IgD-negative memory B cell (primary cell): Measurements from ENCODE around the gene FLOT2. TPM values are rescaled to one million over a fixed set of nuclear protein-coding genes. Genes with fewer than 3 reads are reported as not detected.
A peak's percentile ranks its signal among the peaks of the same experiment; 100 is the strongest.
"Not testable (repeated sequence)": the region's sequence is repeated elsewhere in the genome, so short reads cannot be mapped to it uniquely, and the experiment has no call there.

Experiments
- H3K27ac Mint-ChIP-seq, 3 donors: one replicate each; pipeline ENCODE4 v1.8.0; 2020 to 2022; ENCODE audit warnings: mild to moderate bottlenecking in 3 of 3, mixed read lengths in 3 of 3, moderate library complexity in 1 of 3
- H3K27me3 Mint-ChIP-seq: one replicate; pipeline ENCODE4 v1.8.0; 2021; ENCODE audit warnings: mixed read lengths
- H3K36me3 Mint-ChIP-seq: one replicate; pipeline ENCODE4 v1.8.0; 2020; ENCODE audit warnings: mild to moderate bottlenecking, mixed read lengths
- H3K4me1 Mint-ChIP-seq, 3 donors: one replicate each; pipeline ENCODE4 v1.8.0; 2020 to 2022; ENCODE audit warnings: mixed read lengths in 3 of 3, mild to moderate bottlenecking in 1 of 3
- H3K4me3 Mint-ChIP-seq, 4 donors: one replicate each; pipeline ENCODE4 v1.8.0; 2020 to 2022; ENCODE audit warnings: mild to moderate bottlenecking in 4 of 4, mixed read lengths in 4 of 4, moderate library complexity in 3 of 4
- H3K9me3 Mint-ChIP-seq, 3 donors: one replicate each; pipeline ENCODE4 v1.8.0; 2020 to 2021; ENCODE audit warnings: mixed read lengths in 3 of 3, mild to moderate bottlenecking in 1 of 3
- polyA plus RNA-seq: library from polyadenylated mRNA; unstranded; fragments of 300-500 nt; fragmentation: Illumina TruSeq; gene quantifications from one replicate; pipeline ENCODE4 v1.2.3, GENCODE V29; 2021

The FLOT2 gene
- polyA plus RNA-seq, 1 donor from 2014 or later = 400 TPM

DNA sequence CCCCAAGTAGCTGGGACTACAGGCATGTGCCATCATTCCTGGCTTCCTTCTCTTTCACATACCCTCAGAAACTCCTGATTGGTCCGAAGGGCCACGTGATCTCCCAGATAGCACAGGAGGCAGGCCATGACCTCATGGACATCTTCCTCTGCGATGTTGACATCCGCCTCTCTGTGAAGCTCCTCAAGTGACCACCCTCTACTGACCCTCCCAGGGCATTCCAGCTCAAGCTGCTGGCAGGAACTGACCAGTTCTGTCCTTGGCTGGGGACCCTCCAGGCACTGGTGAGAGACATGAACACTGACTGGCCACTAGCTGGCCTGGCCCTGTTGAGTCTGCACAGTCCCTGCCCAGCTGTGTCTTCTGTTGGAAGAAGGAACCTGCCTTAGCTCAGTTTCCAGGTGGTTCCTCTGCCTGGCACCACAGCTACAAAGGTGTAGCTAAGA is 37.1 kb downstream of the FLOT2 start:
- Mint-ChIP-seq H3K36me3 (no peaks in the 10 kb centered on the region), H3K27me3 (no peaks in the 10 kb centered on the region), H3K9me3 (no peaks in the 10 kb centered on the region), H3K4me3 (no peak overlapping the region), H3K4me1 (peaks cover 0 to 7% (median 2%) of the 10 kb centered on the region in 3 donors), H3K27ac (no peak overlapping the region)

DNA sequence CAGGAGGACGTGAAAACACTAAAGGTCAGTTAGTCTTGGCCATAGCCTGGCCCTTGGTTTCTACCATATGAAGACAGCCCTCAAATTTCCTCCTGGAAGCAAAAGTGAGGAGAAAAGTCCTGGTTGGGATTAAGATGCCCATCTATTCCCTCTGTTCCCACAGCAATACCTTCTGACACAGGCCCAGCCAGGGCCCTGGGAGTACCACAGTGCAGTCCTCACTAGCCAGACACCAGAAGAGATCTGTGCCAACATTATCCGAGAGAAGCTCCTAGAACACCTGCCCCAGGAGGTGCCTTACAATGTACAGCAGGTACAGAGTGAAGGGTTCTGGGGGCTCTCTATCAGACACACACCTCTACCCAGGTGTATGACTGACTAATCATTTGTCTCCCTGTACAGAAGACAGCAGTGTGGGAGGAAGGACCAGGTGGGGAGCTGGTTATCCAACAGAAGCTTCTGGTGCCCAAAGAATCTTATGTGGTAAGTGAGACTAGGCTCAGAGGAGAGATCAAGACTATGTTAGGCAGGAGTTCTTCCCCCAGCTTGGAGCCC is 38.7 kb downstream of the FLOT2 start:
- H3K9me3 Mint-ChIP-seq = no peaks in the 10 kb centered on the region
- H3K36me3 Mint-ChIP-seq = no peaks in the 10 kb centered on the region
- H3K27ac Mint-ChIP-seq = no peak overlapping the region
- H3K4me3 Mint-ChIP-seq = peak overlapping the region in 1 of 4 donors; percentile 78
- H3K27me3 Mint-ChIP-seq = no peaks in the 10 kb centered on the region
- peaks cover 4 to 13% (median 9%) of the 10 kb centered on the region in 3 donors for H3K4me1 Mint-ChIP-seq

DNA sequence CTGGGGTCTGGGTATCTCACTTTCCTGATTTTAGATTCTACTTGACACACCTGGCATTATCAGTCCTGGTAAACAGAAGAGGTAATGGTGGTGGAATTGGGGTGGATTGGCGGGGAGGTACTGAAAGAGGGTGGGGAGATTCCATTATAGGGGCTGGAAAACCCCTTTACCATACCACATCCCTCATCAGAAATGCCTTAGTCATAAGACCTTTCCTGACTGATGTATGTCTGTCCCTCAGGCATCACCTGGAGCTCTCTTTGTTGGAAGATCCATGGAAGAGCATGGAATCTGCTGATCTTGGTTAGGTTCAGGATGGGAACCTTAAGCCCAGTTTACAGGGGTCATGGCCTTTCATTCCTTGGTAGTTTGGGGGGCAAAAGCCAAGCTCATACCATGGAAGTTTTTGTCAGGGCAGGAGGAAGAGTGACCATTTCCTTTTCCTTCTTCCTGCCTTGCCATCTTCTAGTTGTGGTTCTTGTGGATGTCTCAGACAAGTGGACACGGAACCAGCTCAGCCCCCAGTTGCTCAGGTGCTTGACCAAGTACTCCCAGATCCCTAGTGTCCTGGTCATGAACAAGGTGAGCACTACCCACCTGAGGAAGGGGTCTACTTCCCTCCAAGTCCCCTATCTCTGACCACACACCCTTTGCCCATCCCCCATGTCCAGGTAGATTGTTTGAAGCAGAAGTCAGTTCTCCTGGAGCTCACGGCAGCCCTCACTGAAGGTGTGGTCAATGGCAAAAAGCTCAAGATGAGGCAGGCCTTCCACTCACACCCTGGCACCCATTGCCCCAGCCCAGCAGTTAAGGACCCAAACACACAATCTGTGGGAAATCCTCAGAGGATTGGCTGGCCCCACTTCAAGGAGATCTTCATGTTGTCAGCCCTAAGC is 39.4 kb downstream of the FLOT2 start:
- Mint-ChIP-seq H3K27me3 (no peaks in the 10 kb centered on the region), H3K27ac (no peak overlapping the region), H3K4me3 (peak overlapping the region in 1 of 4 donors; percentile 78), H3K4me1 (peaks cover 4 to 13% (median 9%) of the 10 kb centered on the region in 3 donors), H3K36me3 (no peaks in the 10 kb centered on the region), H3K9me3 (no peaks in the 10 kb centered on the region)

DNA sequence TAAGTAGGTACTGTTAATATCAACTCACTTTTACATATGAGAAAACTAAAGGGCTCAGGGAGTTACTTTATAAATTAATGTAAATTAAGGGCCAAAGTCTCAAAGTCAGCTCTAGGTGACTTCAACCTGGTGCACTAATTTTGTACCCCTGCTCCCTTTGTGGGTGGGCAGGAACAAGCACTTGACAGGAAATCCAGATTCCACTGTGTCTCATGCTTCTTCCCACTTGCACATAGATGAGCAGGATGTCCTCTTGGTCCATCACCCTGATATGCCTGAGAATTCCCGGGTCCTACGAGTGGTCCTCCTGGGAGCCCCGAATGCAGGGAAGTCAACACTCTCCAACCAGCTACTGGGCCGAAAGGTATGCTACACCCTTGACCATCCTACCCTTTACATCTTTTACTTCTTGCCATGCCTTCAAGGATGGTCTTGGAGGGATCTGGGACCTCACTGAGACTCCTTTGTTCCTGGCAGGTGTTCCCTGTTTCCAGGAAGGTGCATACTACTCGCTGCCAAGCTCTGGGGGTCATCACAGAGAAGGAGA is 41.4 kb downstream of the FLOT2 start:
- no peaks in the 10 kb centered on the region for H3K36me3 Mint-ChIP-seq
- H3K27me3 Mint-ChIP-seq = no peaks in the 10 kb centered on the region
- H3K9me3 Mint-ChIP-seq = no peaks in the 10 kb centered on the region
- peak overlapping the region; percentile 30 to 99 (median 92) for H3K4me3 Mint-ChIP-seq
- peaks cover 4 to 9% (median 9%) of the 10 kb centered on the region in 3 donors for H3K4me1 Mint-ChIP-seq
- peak overlapping the region in 1 of 3 donors; percentile 23 for H3K27ac Mint-ChIP-seq

DNA sequence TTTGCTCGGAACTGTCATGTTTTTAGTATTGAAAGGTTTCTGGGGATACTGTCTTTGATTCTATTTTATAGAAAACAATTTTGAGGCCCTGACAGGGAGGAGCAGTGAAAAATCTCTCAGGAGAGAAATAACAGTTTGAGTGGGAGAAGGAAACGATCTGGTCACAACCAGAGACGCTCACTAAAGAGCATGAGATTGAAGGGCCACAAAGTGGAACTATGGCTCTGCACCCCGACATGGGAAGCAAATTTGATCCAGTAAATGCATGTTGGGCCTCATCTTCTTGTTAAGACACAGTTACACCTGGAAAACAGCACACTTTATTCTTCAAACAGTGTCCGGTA is 42.2 kb downstream of the FLOT2 start:
- Mint-ChIP-seq H3K27ac (peak overlapping the region; percentile 23 to 94 (median 89)), H3K27me3 (no peaks in the 10 kb centered on the region), H3K9me3 (no peaks in the 10 kb centered on the region), H3K36me3 (no peaks in the 10 kb centered on the region), H3K4me3 (peak overlapping the region; percentile 86 to 99 (median 96)), H3K4me1 (peaks cover 4 to 9% (median 9%) of the 10 kb centered on the region in 3 donors)

DNA sequence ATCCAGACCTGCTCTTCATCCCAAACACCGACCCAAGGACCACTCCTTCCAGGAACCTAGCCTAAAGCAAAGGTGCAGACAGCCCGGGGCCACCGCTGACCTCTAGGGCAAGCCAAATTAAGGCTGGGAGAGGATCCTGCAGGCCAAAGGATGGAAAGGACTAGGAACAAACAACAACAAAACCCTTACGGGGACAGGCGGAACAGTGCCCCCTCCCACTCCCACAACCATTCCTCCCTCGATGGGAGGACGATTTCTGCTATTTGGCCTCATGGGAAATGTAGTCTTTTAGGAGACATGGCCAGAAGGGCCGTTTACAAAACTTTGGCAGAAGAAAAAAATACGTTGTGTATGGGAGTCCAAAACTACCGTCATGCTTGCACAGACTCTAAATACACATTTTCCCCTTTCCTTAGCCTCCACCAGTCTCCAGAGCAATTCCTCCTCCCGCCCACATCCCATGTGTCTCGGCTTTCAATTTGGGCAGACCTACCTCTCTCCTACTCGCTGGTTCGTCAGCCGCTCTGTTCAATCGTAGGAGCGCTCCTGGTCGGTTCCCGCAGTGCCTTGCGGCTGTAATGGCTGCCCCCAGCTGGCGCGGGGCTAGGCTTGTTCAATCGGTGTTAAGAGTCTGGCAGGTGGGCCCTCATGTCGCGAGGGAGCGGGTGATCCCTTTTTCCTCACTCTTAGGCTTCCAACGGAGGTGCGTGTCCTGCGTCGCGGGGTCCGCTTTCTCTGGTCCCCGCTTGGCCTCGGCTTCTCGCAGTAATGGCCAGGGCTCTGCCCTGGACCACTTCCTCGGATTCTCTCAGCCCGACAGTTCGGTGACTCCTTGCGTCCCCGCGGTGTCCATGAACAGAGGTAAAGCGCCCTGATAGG is 42.8 kb downstream of the FLOT2 start, which contains the start of gene ERAL1:
TSS of gene ERAL1 (plus strand) at position 560 of the 879 bp plus-strand sequence. CDS start at position 579, 19 bp downstream.
- Mint-ChIP-seq H3K4me1 (peaks cover 4 to 9% (median 9%) of the 10 kb centered on the region in 3 donors), H3K4me3 (peak within 1 kb of the TSS; percentile 86 to 99 (median 96)), H3K27ac (peak within 1 kb of the TSS; percentile 23 to 94 (median 89)), H3K27me3 (no peaks in the 10 kb centered on the region), H3K9me3 (no peaks in the 10 kb centered on the region), H3K36me3 (no peaks in the 10 kb centered on the region)

DNA sequence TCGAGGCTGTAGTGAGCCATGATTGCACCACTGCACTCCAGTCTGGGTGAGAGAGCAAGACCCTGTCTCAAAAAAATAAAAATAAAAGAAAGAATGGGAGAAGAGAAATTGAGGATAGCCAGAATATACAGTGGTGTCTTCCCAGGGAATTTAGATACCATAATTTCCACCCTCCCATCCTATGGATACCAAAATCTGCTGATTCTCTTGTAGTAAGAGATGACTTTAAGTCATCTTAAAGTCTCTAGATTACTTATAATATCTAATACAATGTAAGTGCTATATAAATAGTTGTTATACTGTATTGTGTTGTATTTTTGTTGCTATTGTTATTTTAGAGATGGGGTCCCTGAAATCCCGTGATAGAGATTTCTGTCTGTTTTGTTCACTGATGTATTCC is 44.2 kb downstream of the FLOT2 start:
- H3K27me3 Mint-ChIP-seq = no peaks in the 10 kb centered on the region
- H3K27ac Mint-ChIP-seq = no peak overlapping the region
- H3K4me3 Mint-ChIP-seq = peak overlapping the region; percentile 39 to 79 (median 46)
- no peaks in the 10 kb centered on the region for H3K9me3 Mint-ChIP-seq
- peaks cover 4 to 14% (median 9%) of the 10 kb centered on the region in 3 donors for H3K4me1 Mint-ChIP-seq
- H3K36me3 Mint-ChIP-seq = no peaks in the 10 kb centered on the region

DNA sequence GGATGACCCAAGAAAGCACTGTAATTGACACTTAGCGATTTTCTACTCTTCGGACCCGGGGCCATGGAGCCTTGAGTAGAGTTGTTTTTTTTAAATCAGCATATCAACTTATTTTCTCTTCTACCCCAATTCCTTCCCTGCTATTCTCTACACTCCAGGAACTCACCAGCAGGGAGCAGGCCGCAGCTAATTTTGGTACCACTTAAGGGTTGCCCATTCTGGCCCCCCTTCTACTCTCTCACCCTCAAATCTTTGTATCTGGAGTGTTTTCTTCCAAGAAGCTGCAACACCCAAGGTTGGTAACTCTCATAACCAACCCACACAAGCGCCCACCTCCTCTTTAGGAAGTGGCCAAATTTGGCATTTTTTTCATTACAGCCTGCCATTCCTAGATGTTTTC is 48.3 kb downstream of the FLOT2 start:
- H3K9me3 Mint-ChIP-seq = no peaks in the 10 kb centered on the region
- peak overlapping the region in 1 of 3 donors; percentile 18 for H3K27ac Mint-ChIP-seq
- no peaks in the 10 kb centered on the region for H3K36me3 Mint-ChIP-seq
- H3K4me3 Mint-ChIP-seq = peak overlapping the region in 1 of 4 donors; percentile 75
- H3K4me1 Mint-ChIP-seq = peaks cover 0 to 5% (median 0%) of the 10 kb centered on the region in 3 donors
- no peaks in the 10 kb centered on the region for H3K27me3 Mint-ChIP-seq

DNA sequence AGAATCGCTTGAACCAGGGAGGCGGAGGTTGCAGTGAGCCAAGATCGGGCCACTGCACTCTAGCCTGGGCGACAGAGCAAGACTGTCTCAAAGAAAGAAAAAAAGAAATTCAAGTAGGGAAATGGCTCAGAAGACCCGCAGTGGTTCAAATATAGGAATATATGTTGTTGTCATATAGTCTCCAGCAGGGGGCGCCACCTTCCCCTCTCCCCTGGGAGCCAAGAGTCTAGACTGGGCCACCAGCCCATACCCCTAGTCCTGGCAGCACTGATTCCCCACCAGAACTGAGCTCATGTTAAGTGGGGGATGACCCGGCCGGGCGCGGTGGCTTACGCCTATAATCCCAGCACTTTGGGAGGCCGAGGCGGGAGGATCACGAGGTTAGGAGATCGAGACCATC is 48.9 kb downstream of the FLOT2 start:
- Mint-ChIP-seq H3K27ac (peak overlapping the region in 2 of 3 donors; percentile 5 to 13), H3K4me3 (peak overlapping the region in 1 of 4 donors; percentile 75)
- H3K4me1 Mint-ChIP-seq, H3K9me3 Mint-ChIP-seq, H3K36me3 Mint-ChIP-seq, H3K27me3 Mint-ChIP-seq: not testable (repeated sequence)

DNA sequence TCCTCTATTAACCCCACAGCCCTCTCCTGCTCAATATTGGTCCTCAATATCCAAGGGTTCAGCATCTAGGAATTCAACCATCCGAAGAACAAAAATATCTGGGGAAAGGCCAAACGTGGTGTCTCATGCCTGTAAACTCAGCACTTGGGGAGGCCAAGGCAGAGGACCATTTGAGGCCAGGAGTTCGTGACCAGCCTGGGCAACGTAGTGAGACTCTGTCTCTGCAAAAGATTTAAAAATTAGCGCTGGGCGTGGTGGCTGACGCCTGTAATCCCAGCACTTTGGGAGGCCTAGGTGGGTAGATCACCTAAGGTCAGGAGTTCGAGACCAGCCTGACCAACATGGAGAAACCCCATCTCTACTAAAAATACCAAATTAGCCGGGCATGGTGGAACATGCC is 50.8 kb downstream of the FLOT2 start:
- not testable (repeated sequence) for H3K27ac Mint-ChIP-seq, H3K4me3 Mint-ChIP-seq, H3K27me3 Mint-ChIP-seq, H3K4me1 Mint-ChIP-seq, H3K36me3 Mint-ChIP-seq, H3K9me3 Mint-ChIP-seq

DNA sequence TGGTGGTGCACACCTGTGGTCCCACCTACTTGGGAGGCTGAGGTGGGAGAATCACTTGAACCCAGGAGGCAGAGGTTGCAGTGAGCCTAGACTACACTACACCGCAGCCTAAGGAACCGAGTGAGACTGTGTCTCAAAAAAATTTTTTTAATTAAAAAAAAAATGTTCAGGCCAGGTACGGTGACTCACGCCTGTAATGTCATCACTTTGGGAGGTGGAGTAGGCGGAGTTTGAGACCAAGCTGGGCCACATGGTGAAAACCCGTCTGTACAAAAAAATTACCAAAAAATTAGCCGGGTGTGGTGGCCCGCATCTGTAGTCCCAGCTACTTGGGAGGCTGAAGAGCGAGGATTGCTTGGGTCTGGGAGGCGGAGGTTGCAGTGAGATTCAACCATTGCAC is 51.3 kb downstream of the FLOT2 start:
- no peak overlapping the region for H3K27ac Mint-ChIP-seq
- peaks cover 5 to 11% (median 9%) of the 10 kb centered on the region in 3 donors for H3K4me1 Mint-ChIP-seq
- H3K4me3 Mint-ChIP-seq = no peak overlapping the region
- H3K36me3 Mint-ChIP-seq = no peaks in the 10 kb centered on the region
- H3K9me3 Mint-ChIP-seq = no peaks in the 10 kb centered on the region
- no peaks in the 10 kb centered on the region for H3K27me3 Mint-ChIP-seq

DNA sequence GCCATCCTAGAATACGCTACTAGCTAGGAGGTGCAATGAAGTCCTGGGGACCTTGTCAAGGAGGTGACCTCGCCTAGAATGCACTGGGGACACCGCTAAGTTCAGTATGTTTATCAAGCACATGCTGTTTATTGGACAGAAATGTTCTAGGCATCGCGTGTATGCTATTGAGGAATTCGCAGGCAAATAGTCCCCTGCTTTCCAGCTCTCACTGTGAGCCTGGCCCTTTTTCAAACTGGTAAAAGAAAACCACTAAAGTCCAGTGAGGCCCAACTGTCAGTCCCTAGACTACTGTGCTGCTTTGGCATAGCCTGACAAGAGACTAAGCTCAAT is 53.8 kb downstream of the FLOT2 start:
- peaks cover 6 to 20% (median 15%) of the 10 kb centered on the region in 3 donors for H3K4me1 Mint-ChIP-seq
- no peaks in the 10 kb centered on the region for H3K9me3 Mint-ChIP-seq
- H3K36me3 Mint-ChIP-seq = no peaks in the 10 kb centered on the region
- no peaks in the 10 kb centered on the region for H3K27me3 Mint-ChIP-seq
- H3K4me3 Mint-ChIP-seq = peak overlapping the region in 3 of 4 donors; percentile 25 to 81 (median 81)
- H3K27ac Mint-ChIP-seq = no peak overlapping the region

DNA sequence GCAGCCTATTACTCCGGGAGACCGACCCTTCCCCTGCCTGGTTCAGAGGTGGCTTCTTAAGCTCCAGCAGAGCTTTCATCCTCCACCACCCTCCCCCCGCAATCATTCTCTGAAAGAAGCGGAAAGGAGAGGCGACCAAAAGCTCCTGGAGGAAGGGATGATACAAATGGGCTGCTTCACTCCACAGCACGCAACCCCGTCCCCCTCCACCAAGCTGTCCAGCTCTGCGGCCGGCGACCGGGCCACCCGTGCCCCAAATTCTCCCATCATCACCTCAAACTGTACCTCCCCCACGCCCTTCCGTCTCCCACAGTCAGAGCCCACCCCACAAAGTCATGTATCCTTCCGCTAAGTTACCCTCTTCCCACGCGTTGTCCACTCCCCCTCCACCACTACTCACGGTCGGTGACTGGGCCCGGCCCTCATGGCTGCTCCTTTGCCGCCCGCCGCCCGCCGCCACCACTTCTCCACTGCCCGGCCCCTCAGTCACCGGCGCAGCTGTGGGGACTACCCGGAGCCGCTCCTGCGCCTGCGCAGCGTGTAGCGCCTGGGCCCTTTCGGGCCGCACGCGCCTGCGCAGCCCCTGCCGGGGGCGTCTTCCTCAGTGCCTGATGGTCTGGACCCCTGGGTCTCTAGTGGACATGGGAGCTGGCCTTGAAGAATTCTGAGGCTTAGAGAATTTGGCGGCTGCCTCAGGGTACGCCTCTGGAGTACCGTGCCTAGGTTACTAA is 55.1 kb downstream of the FLOT2 start, which contains the start of gene FAM222B:
TSS of gene FAM222B (minus strand) at position 509 of the 731 bp plus-strand sequence. CDS start 76,123 bp downstream, outside the sequence.
- Mint-ChIP-seq H3K4me1 (peaks cover 6 to 20% (median 15%) of the 10 kb centered on the region in 3 donors), H3K27ac (peak within 1 kb of the TSS; percentile 59 to 97 (median 95)), H3K27me3 (no peaks in the 10 kb centered on the region)

DNA sequence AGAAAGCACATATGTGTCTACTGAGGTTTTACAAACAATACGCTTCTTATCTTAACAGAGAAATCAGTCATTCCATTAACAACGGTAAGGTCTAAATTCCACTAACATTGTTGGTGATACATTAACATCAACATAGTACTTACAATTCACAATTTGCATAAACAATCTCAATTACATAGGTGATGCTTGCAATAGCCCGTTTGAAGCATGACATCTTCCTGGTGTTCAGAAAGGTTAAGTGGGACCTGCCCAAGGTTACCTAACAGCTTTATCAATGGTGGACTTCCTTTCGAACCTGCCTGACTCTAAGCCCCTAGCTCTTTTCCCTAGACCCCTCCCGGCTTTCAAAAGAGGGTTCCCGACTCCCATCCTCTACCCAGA is 55.6 kb downstream of the FLOT2 start:
- no peaks in the 10 kb centered on the region for H3K36me3 Mint-ChIP-seq
- H3K9me3 Mint-ChIP-seq = no peaks in the 10 kb centered on the region
- peak overlapping the region; percentile 81 to 99 (median 98) for H3K4me3 Mint-ChIP-seq
- peak overlapping the region; percentile 59 to 97 (median 95) for H3K27ac Mint-ChIP-seq
- no peaks in the 10 kb centered on the region for H3K27me3 Mint-ChIP-seq
- H3K4me1 Mint-ChIP-seq = peaks cover 6 to 20% (median 15%) of the 10 kb centered on the region in 3 donors

More for the DNA sequence above, 55.1 kb downstream of the FLOT2 start, which contains the start of gene FAM222B:
- no peaks in the 10 kb centered on the region for H3K9me3 Mint-ChIP-seq
- H3K36me3 Mint-ChIP-seq = no peaks in the 10 kb centered on the region
- peak within 1 kb of the TSS; percentile 81 to 99 (median 98) for H3K4me3 Mint-ChIP-seq
